ENCODE results near the gene NOTCH4. TPM values are rescaled to one million over a fixed set of nuclear protein-coding genes. Genes with fewer than 3 reads are reported as not detected.
"Not testable (repeated sequence)": the region's sequence is repeated elsewhere in the genome, so short reads cannot be mapped to it uniquely, and the experiment has no call there.

The NOTCH4 gene
- total and polyA plus RNA-seq, 2 of the 4 experiments (the other 2 are of a cell fraction) = 0.96 to 1.3 TPM

- H3K14ac ChIP-seq (replicated peaks; ENCODE audit: low read depth, low read length); H2BK120ac ChIP-seq (ENCODE audit: low read depth, low read length); H2BK15ac ChIP-seq (ENCODE audit: low read depth, low read length); H4K5ac ChIP-seq (ENCODE audit: low read depth, low read length); H3K18ac ChIP-seq (ENCODE audit: low read depth, low read length); H3K4ac ChIP-seq (ENCODE audit: low read depth, low read length); H3K4me3 ChIP-seq (ENCODE audit: insufficient read depth, low read depth, low read length); H3K27me3 ChIP-seq (ENCODE audit: control insufficient read depth, insufficient read depth, low read length); H2BK20ac ChIP-seq (ENCODE audit: low read depth, low read length); H2AK9ac ChIP-seq (replicated peaks; ENCODE audit: low read depth, low read length, poor library complexity); H4K91ac ChIP-seq (ENCODE audit: insufficient read depth, low read depth, low read length); H4K20me1 ChIP-seq (ENCODE audit: insufficient read depth, low read length); BruUV-seq (replicated peaks); CTCF ChIA-PET; H3K9me3 ChIP-seq (ENCODE audit: control insufficient read depth, insufficient read depth, low read length); H3K9ac ChIP-seq (ENCODE audit: low read depth, low read length); H3K23ac ChIP-seq (ENCODE audit: low read depth, low read length); H3K9me1 ChIP-seq (ENCODE audit: insufficient read depth, low read length); H2AFZ ChIP-seq (replicated peaks; ENCODE audit: low read length, poor library complexity); H3K4me1 ChIP-seq (ENCODE audit: control insufficient read depth, insufficient read depth, low read length); H3K4me2 ChIP-seq (ENCODE audit: low read depth, low read length); H4K8ac ChIP-seq (ENCODE audit: low read depth in 2 of 2, low read length in 2 of 2); dilution Hi-C loops (cut with HindIII; ENCODE audit: low sequenced_read_pairs, unreplicated experiment); H3K56ac ChIP-seq (ENCODE audit: extremely low read depth, insufficient read depth, low read length): not testable (repeated sequence)
- Histone ChIP-seq H2BK5ac (ENCODE audit: low read depth, low read length, poor library complexity, severe bottlenecking) (peak overlapping the region; percentile 29), H3K36me3 (ENCODE audit: control insufficient read depth, insufficient read depth, low read length) (peaks cover 37% of the 10 kb centered on the region), H2AK5ac (ENCODE audit: low read depth, low read length) (peak overlapping the region; percentile 9; the same call in 1 of the 2 replicates), H3K79me1 (ENCODE audit: low read depth in 1 of 2, low read length in 2 of 2) (peaks cover 10 to 47% of the 10 kb centered on the region in 2 experiments), H3K27ac (ENCODE audit: insufficient read depth, low read length) (peak overlapping the region; percentile 21; the same call in 1 of the 2 replicates)
- POLR2A ChIA-PET (ENCODE audit: unreplicated experiment) = interaction anchor here (1.0 kb wide), 1 partner anchor 10 kb away, joined by 7 read pairs; no protein-coding TSS in a partner anchor
- WGBS, 2 experiments (ENCODE audit: extremely low coverage in 2 of 2, insufficient read length in 1 of 2) = 0% methylated on average over 1 of the region's 11 CpGs; no CpG with 5 or more reads in 1 of the 2 experiments
- ATAC-seq (ENCODE audit: low read depth) = peak; percentile 59
- peak; percentile 88 for DNase-seq
- peak; percentile 34; the same call in 1 of the 2 replicates for TF ChIP-seq MAZ (IDR thresholded peaks at IDR 0.05; ENCODE audit: borderline replicate concordance, low read depth, low read length)
- intact Hi-C loops (cut with micrococcal nuclease) = loop anchor here (5.0 kb wide), 1 partner anchor 787 kb away; no protein-coding TSS in a partner anchor
- in situ Hi-C loops (cut with MboI; ENCODE audit: low sequenced_read_pairs) = loop anchor here (25.0 kb wide), 1 partner anchor 777 kb away; the partner anchor contains the start of genes BRD2 and HLA-DMA
Measured at GRCh38 chr6:32185681-32186131, 38.2 kb downstream of the NOTCH4 start.
